GM19035 (cell line): ENCODE measurements around the gene ZNF791.
"Not testable (repeated sequence)": the region's sequence is repeated elsewhere in the genome, so short reads cannot be mapped to it uniquely, and the experiment has no call there.

Experiments
- ATAC-seq: cut with Tn5 transposase; IDR thresholded peaks from one replicate; pipeline ENCODE4 v1.9.1; 2021; ENCODE audit not compliant: unreplicated experiment

The ZNF791 gene

DNA sequence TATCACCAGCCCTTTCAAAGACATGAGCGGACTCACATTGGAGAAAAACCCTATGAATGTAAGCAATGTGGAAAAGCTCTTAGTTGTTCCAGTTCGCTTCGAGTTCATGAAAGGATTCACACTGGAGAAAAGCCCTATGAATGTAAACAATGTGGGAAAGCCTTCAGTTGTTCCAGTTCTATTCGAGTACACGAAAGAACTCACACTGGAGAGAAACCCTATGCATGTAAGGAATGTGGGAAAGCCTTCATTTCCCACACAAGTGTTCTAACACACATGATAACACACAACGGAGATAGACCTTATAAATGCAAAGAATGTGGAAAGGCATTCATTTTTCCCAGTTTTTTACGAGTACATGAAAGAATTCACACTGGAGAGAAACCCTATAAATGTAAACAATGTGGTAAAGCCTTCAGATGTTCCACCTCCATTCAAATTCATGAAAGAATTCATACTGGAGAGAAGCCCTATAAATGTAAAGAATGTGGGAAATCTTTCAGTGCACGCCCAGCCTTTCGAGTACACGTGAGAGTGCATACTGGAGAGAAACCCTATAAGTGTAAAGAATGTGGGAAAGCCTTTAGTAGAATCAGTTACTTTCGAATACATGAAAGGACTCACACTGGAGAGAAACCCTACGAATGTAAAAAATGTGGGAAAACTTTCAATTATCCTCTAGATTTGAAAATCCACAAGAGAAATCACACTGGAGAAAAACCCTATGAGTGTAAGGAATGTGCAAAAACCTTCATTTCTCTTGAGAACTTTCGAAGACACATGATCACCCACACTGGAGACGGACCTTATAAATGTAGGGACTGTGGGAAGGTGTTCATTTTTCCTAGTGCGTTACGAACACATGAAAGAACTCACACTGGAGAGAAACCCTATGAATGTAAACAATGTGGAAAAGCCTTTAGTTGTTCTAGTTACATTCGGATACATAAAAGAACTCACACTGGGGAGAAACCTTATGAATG is 17.6 kb downstream of the ZNF791 start:
- no peak for ATAC-seq

- no peak for ATAC-seq
These were observed 18.5 kb downstream of the ZNF791 start for GRCh38 chr19:12629215-12629614.

- ATAC-seq = no peak
These were observed 25.9 kb downstream of the ZNF791 start for GRCh38 chr19:12636631-12637030.

DNA sequence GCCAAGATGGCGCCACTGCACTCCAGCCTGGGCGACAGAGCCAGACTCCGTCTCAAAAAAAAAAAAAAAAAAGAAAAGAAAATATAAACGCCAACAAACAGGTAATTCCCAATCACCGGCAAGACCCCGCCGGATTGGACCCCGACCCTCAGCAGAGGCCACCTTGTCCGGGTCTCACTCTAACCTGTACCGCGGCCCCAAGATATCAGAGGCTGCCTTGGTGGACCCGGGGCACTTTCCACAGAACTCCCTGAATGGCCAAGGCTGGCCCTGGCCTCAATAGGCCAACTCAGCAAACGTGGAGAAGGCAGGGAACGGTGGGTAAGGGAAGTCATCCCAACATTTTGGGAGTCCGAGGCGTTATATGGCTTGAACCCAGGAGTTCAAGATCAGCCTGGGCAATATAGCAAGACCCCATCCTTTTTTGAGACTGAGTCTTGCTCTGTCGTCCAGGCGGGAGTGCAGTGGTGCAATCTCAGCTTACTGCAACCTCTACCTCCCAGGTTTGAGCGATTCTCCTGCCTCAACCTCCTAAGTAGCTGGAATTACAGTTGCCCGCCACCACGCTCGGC is 28.0 kb downstream of the ZNF791 start:
- ATAC-seq = no peak

GRCh38 chr19:12639901-12640613 is 29.3 kb downstream of the ZNF791 start:
- ATAC-seq = no peak

DNA sequence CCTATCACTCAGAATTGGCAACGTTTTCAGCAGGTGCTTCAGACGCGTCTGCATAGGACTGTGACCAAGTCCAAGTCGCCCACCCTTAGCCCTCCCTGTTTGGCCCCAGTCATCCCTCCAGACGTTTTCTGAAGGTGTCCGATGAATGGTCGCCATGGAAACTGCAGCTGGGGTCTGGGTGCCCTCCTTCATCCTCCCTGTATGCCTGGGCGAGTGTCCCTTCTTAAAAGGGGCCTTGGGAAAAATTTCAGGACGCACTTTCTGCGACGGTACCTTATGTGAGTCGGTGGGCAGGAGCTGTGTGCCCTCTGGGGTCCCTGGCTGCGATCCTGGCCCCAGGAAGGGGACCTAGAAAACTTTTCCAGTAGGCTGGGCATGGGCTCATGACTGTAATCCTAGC is 30.7 kb downstream of the ZNF791 start:
- no peak for ATAC-seq

- ATAC-seq = no peak
These were observed 31.8 kb downstream of the ZNF791 start for GRCh38 chr19:12642506-12642905.

DNA sequence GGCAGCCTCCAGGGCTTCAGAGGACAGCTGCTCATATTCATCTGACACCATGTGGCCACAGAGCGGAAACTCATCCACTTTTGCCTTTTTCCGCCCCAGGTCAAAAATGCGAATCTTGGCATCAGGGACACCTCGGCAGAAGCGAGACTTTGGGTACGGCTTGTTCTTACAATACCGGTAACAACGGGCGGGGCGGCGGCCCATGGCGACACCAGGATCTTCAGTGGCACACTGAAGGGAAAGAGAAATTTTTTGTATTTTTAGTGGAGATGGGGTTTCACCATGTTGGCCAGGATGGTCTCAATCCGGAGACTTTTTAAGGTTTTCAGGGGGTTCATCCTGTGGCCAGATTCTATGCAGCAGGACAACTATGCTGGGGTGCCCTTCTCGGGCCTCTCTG is 33.0 kb downstream of the ZNF791 start:
- ATAC-seq = not testable (repeated sequence)

GRCh38 chr19:12646551-12646950 is 35.8 kb downstream of the ZNF791 start:
- ATAC-seq = no peak

GRCh38 chr19:12647047-12647446 is 36.3 kb downstream of the ZNF791 start:
- ATAC-seq = no peak

DNA sequence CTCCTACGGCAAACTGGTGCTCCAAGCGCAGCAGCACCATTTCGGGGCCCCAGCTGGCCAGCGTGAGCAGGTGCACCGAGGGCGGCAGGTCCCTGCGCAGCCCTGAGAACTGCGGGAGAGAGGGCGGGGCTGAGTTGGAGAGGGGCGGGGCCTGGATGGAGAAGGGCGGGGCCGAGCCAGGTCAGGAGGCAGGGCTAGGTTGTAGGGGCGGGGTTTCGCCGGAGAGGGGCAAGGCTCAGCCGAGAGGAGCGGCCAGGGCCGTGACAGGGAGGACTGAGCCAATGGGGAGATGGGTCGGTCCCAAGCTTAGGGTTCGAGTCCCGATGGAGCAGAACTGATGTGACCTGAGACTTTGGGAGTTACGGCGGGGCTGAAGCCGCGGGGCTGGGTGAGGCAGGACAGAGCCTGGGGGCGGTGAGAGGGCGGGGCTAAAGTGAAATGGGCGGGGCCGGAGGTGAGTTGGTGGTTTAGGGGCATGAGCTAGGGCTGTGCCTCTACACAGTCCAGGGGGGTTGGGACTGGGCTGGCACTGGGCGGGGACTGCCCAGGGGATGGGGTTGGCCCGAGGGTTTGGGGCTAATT is 36.9 kb downstream of the ZNF791 start:
- no peak for ATAC-seq

DNA sequence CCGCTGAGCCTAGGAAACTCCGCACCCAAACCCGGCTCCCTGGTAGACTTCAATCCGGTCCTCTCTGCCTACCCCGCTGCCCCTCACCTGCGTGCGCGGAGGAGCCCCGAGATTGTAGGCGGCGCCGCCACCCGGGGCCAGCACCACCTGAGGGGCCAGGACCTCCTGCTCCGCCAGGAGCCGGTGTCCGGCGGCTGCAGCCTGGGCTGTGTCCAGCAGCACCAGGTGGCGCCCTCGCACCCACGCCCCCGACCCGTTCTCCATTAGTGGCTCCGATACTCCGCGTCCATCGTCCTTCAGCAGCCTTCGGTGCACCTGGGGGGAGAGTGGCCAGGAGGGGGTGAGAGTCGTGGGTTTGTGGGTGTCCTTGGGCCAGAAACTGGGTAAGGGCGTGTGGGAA is 37.4 kb downstream of the ZNF791 start:
- ATAC-seq = no peak

- ATAC-seq = no peak
These were observed 39.2 kb downstream of the ZNF791 start for GRCh38 chr19:12649941-12650340.

GRCh38 chr19:12652219-12652618 is 41.5 kb downstream of the ZNF791 start:
- no peak for ATAC-seq

DNA sequence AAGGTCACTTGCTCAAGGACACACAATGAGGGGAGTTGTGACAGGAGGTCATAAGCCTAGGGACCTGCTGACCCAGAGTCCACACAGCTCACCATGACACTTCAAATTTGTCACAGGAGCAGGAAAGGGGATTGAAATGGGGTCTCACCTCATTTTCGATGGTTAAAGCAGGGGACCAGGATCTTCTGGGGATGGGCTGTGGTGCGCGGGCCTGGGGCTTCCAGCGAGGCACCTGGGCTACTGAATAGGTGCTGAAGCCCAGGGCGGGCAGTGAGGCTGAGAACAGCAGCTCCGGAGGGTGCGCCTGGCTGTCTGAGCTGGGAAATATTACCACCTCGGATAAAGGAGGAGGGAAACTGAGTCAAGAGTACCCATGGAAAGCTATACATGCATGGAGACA is 44.8 kb downstream of the ZNF791 start:
- ATAC-seq = no peak

- no peak for ATAC-seq
These were observed 46.3 kb downstream of the ZNF791 start for GRCh38 chr19:12656899-12657571.

DNA sequence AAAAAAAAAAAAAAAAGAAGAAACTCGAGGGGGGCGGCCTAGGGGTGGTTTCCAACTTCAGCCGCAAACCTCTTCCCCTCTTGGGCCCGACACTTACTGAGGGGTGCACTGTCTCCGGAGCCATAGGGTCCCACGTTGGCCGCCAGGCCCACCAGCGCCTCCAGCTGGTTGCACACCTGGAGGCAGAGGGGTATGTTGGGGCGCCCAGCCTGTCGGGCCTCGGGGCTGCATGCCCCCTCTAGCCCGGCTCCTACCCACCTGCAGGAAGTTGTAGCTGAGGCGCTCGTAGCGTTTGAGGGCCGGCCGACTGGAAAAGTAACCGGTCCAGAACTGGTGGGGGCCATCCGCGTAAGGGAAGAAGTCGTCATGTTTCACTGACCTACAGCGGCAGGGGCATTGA is 47.2 kb downstream of the ZNF791 start:
- ATAC-seq = no peak

GRCh38 chr19:12660980-12661379 is 50.3 kb downstream of the ZNF791 start:
- ATAC-seq = no peak

DNA sequence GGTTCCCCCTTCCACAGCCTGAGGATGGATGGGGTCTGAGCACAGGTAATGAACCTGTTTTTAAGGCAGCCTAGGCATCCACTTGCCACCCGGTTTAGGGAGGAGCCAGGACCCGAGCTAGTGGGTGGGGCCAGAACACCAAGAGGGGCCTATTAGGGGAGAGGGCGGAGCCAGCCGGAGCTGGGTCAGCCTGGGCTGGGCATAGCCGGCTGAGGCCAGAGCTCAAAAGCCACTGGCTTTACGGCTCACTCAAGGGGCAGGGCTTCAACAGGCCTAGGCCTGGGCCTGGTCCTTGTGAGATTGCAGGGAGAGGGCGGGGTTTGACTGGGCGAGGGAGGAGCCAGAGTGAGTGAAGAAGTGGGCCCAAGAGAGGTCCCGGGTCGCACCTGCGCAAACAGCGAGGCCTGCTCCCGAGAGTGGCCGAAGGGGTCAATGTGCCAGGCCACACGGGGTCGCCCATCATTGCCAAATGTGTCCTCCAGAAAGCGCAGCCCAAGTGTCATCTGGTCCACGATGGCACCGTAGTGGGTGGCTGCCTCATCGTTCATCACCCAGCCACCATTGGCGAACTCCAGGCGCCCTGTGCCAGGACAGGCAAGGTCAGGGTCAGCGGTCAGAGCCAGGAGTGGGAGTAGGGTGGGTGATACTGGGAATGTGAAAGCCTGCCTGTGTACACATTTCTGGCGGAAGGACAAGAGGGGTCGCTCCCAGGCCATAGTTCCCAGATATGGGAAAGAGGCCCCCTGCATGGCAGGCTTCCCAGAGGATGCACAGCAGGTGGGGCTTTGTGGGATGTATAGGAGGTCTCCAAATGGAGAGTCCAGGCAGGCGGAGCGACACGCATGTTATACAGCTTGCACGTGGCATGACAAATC is 53.9 kb downstream of the ZNF791 start:
- no peak for ATAC-seq

DNA sequence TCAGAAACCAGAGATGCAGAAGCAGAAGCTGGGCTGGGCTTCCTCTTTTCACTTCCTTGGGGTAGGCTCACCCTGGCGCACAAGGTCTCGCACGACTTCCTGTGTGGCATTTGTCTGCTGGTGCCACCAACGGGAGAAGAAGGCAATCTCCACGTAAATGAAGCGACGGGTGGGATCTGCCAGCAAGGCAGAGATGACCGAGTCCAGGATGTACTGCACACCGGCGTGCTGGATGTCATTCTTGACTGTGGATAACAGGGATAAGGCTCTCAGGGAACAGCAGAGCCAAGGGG is 54.5 kb downstream of the ZNF791 start:
- no peak for ATAC-seq
